ENCODE results near the gene STAU1. TPM values are rescaled to one million over a fixed set of nuclear protein-coding genes. Genes with fewer than 3 reads are reported as not detected.
A peak's percentile ranks its signal among the peaks of the same experiment; 100 is the strongest.

Gene STAU1
- total and polyA plus RNA-seq, 2 of the 13 experiments (the other 11 are each of a cell fraction or from before 2014, with no cell fraction given), result 119 to 133 TPM

GRCh38 chr20:49161428-49162152 lies 26.5 kb downstream of the STAU1 start (continued):
- no peak for TF ChIP-seq ZFP37 (CRISPR knock-in tag; IDR thresholded peaks at IDR 0.05; ENCODE audit: borderline replicate concordance)
- TF ChIP-seq MTA1 (CRISPR knock-in tag; IDR thresholded peaks at IDR 0.05; ENCODE audit: borderline replicate concordance), result no peak
- peak; percentile 54 for TF ChIP-seq FOXA3 (CRISPR knock-in tag; IDR thresholded peaks at IDR 0.05)
- 0 out of 2 replicates have a peak, but pooled peaks have one; percentile 18 for TF ChIP-seq GMEB1 (CRISPR knock-in tag; IDR thresholded peaks at IDR 0.05; ENCODE audit: borderline replicate concordance)
- no peak for TF ChIP-seq HIC2 (CRISPR knock-in tag; IDR thresholded peaks at IDR 0.05; ENCODE audit: low read depth)
- peak; percentile 28; the same call in 1 of the 2 replicates for TF ChIP-seq ZNF800 (CRISPR knock-in tag; IDR thresholded peaks at IDR 0.05)
- TF ChIP-seq ZNF550 (CRISPR knock-in tag; IDR thresholded peaks at IDR 0.05; ENCODE audit: borderline replicate concordance), result no peak
- no peak for TF ChIP-seq ZNF468 (CRISPR knock-in tag; IDR thresholded peaks at IDR 0.05)
- peak; percentile 62 for TF ChIP-seq ARID3A (IDR thresholded peaks at IDR 0.05; ENCODE audit: low read depth, low read length)
- no peak for TF ChIP-seq ARHGAP35 (CRISPR knock-in tag; IDR thresholded peaks at IDR 0.05; ENCODE audit: borderline replicate concordance)
- 0 out of 2 replicates have a peak, but pooled peaks have one; percentile 10 for TF ChIP-seq ZNF878 (CRISPR knock-in tag; IDR thresholded peaks at IDR 0.05)
- no peak for TF ChIP-seq MAZ (IDR thresholded peaks at IDR 0.05; ENCODE audit: borderline replicate concordance, low read depth, low read length)
- no peak for TF ChIP-seq MAZ (CRISPR knock-in tag; IDR thresholded peaks at IDR 0.05; ENCODE audit: low read depth)
- TF ChIP-seq ZNF224 (CRISPR knock-in tag; IDR thresholded peaks at IDR 0.05), result no peak
- no peak for TF ChIP-seq ADNP (CRISPR knock-in tag; IDR thresholded peaks at IDR 0.05)
- TF ChIP-seq ZBTB1 (CRISPR knock-in tag; IDR thresholded peaks at IDR 0.05; ENCODE audit: borderline replicate concordance), result no peak
- TF ChIP-seq ZNF484 (CRISPR knock-in tag; IDR thresholded peaks at IDR 0.05; ENCODE audit: borderline replicate concordance, low read depth), result no peak
- no peak for TF ChIP-seq MEF2D (CRISPR knock-in tag; IDR thresholded peaks at IDR 0.05)
- TF ChIP-seq ZSCAN20 (CRISPR knock-in tag; IDR thresholded peaks at IDR 0.05; ENCODE audit: borderline replicate concordance), result no peak
- no peak for TF ChIP-seq KDM5A (IDR thresholded peaks at IDR 0.05; ENCODE audit: borderline replicate concordance, low read length)
- TF ChIP-seq ELF3 (CRISPR knock-in tag; IDR thresholded peaks at IDR 0.05), result peak; percentile 80
- TF ChIP-seq HCFC1 (IDR thresholded peaks at IDR 0.05; ENCODE audit: low read depth, low read length), result no peak
- TF ChIP-seq HOXA9 (CRISPR knock-in tag; IDR thresholded peaks at IDR 0.05; ENCODE audit: borderline replicate concordance), result no peak
